GM18873 (cell line): ENCODE data around the gene SAYSD1.

ENCODE experiments used
- ATAC-seq: cut with Tn5 transposase; IDR thresholded peaks from one replicate; pipeline ENCODE4 v1.9.1; 2021; ENCODE audit warnings: mild to moderate bottlenecking, moderate library complexity, moderate number of reproducible peaks; ENCODE audit not compliant: unreplicated experiment, low FRiP score

SAYSD1 gene

GRCh38 chr6:39080246-39080875, 34.6 kb downstream of the SAYSD1 start:
- ATAC-seq, result no peak

DNA sequence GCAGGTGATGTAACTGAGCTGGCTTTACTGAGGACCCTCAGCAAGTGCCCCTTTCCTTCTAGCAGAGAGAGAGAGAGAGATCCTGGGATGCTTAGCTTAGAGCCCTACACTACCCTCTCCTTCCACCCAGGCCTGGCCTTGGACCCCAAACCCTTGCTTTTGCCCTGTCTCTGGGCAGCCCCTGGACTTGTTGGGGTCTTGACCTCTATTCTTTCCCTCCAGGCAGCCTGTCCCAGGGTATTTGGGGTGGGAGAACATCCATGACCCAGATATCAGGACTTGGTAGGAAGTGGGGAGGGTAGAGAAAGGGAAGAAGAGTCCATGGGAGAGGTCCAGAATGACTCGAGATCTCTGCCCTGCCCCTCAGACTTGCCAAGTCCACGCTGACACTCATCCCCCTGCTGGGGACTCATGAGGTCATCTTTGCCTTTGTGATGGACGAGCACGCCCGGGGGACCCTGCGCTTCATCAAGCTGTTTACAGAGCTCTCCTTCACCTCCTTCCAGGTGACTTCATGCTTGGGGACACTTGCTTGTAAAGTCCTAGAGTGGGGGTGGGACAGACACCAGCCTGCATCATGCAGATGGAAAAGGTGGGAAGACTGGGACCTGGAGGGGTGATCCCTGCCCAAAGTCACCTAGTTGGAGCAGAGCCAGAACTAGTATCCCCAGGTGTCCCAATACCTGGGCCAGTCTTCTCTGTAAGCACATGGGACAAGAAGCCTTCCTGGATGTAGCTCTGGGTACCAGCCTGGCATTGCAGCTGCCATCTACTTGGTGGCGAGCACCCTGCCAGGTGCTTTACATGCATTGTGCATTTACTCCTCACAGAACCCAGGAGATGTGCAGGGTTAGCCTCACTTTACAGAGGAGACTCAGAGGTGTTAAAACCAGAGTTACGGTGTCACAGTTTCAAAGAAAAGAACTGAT, 35.5 kb downstream of the SAYSD1 start:
- no peak for ATAC-seq

- ATAC-seq, result no peak
These were observed 36.3 kb downstream of the SAYSD1 start for GRCh38 chr6:39078695-39079094.

DNA sequence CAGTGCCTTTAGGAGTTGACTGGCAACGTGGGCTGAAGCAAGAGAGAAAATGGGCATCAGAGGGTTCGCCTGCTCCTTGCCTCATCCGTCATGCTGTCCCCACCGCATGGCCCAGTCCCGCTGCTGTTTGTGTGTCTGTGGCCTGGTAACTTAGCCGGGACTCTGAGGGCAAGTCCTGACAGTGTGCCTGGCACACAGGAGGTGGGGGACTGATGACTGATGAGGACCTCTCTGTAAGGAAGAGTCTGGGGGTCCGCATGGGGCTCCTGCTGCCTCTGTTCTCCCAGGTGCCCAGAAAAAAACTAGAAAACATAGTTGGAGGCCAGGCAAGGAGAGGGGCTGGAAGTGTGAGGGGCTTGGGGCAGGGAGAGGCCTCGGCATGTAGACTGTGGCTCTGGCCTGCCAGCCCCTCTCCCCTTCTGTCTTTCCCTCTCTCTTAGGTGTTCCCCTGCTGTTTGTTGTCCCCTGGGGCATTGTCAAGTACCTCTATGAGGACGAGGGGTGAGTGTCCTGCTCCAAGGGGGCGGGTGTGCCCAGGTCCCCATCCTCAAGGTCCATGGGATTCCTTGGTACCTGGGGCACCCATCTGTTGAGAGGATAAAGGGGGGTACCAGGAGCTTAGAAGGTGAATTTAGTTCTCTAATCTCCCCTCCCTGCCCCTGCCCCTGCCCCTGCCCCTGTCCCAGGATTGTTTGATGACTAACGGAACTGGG, 36.9 kb downstream of the SAYSD1 start:
- no peak for ATAC-seq

DNA sequence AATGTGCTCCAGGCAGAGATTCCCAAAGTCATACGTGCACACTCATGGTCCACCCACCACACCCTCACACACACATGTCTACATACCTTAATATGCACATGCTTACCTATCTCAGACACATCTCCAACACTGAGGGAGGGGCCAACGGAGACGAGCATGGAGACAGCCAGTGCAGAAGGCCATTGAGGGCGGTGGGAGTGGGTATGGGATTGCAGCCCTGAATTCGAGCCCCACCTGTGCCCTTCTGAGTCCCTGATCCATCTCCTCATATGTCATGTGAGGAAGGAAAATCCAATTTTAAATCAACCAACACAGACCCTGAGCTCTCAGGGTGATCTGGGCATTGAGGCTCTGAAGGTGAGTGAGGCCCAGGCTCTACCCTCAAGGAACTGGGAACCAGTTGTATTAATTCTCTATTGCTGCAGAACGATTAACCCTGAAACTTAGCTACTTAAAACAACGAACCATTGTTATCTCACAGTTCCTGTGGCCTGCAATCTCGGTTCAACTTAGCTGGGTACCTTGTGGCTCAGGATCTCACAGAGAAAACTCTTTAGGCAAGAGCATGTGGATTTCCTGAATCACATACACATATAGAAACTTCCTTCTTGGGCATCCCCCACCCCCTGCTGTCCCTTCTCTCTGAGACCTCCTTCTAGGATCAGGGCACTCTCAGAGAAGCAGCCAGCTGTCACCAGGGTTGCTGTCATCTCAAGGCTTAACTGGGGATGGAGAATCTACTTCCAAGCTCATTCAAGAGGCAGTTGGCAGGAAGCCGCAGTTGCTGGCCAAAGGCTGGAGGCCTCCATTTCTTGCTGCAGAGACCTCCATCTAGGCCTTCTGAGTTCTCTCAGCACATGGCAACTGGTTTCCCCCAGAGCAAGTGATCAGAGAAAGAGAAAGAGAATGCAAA, 38.1 kb downstream of the SAYSD1 start:
- ATAC-seq, result no peak

- no peak for ATAC-seq
These were observed 39.0 kb downstream of the SAYSD1 start for GRCh38 chr6:39075807-39076622.

GRCh38 chr6:39075010-39075686, 39.8 kb downstream of the SAYSD1 start:
- no peak for ATAC-seq

DNA sequence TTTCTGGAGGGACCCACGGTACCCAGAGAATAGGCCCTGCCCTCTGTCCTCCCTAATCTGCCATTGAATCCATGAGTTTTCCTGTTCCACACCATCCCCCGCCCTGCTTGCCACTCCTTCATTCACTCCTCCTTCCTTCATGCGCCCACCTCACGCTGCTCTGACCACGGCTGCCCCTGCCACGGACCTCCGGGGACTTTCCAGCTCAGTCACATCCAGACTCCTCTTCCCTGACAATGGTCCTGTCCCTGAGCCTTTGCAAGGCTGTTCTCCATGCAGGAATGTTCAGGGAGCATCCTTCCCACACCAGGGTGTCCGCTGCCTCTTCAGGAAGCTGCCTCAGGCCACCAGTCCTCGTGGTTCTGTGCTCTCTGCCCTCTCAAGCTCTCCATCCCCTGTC, 40.5 kb downstream of the SAYSD1 start:
- no peak for ATAC-seq

DNA sequence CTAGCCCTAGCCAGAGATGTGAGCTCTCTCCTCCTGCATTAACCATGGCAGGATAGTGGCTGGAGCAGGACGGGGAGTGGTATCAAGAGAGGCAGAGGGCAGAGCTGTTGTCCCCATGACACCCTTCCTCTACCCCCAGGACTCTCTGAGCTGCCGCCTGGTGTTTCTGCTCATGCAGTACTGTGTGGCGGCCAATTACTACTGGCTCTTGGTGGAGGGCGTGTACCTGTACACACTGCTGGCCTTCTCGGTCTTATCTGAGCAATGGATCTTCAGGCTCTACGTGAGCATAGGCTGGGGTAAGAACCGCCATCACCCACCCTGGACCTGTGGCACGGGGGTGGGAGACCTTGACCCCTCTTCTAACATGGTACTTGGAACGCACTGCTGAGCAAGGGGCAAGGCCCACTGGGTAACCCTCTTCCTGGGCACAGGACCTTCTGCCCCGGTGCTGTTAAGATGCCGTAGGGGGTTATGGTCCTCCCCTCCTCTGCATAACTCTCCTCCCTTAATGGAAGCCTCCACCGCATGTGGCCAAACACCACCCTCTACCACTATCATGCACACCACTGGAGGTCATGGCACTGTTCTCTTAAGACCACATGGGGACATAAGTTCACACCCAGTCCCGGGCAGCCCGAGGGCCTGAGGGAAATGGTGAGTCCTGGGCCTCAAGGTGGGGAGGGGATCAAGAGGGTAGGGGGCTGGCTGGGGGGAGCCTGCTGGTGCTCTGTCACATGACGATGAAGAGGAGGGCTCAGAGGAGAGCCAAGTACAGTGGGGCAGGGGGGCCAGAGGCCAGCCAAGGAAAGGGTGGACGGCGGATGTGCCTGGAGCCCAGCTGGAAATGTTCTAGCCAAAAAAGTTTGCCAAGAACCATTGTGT, 41.3 kb downstream of the SAYSD1 start:
- no peak for ATAC-seq

- no peak for ATAC-seq
These were observed 42.2 kb downstream of the SAYSD1 start for GRCh38 chr6:39072830-39073229.

DNA sequence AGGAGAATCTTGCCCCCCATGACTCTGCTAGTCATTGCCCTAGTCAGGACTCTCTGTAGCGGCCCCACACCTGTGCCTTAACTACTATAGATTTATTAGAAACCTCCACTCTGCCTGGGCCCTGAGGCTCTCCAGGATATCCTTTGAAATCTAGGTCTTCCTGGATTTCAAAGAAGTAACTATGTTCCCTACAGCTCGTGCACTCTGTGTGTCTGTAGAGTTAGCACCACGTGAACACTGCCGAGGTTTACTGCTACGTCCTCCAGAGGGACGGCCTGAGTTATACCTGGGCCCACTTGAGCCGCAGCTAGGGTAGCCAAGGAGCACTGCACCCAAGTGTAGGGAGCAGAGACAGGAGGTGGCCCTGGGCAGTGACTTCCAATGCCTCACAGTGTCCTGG, 46.6 kb downstream of the SAYSD1 start:
- no peak for ATAC-seq

- no peak for ATAC-seq
These were observed 49.4 kb downstream of the SAYSD1 start for GRCh38 chr6:39065561-39065960.

DNA sequence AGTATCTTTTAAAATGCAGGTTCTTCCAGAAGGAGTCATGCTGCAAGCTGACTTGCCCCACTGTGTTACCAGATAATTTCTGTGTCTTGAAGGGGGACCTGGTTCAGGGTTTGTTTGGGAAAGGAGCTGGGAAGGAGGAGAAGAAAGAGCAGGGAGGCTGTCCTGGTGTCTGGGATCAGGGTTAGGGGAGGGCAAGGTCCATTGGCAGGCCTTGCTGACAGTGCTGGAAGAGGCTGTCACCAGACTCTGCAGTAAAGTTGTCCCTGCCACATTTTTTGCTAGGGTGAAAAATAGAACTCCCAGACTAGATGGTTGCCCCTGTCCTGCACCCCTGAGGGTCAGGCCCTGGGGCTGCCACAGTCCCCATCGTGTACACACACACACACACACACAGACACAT, 51.5 kb downstream of the SAYSD1 start:
- no peak for ATAC-seq

DNA sequence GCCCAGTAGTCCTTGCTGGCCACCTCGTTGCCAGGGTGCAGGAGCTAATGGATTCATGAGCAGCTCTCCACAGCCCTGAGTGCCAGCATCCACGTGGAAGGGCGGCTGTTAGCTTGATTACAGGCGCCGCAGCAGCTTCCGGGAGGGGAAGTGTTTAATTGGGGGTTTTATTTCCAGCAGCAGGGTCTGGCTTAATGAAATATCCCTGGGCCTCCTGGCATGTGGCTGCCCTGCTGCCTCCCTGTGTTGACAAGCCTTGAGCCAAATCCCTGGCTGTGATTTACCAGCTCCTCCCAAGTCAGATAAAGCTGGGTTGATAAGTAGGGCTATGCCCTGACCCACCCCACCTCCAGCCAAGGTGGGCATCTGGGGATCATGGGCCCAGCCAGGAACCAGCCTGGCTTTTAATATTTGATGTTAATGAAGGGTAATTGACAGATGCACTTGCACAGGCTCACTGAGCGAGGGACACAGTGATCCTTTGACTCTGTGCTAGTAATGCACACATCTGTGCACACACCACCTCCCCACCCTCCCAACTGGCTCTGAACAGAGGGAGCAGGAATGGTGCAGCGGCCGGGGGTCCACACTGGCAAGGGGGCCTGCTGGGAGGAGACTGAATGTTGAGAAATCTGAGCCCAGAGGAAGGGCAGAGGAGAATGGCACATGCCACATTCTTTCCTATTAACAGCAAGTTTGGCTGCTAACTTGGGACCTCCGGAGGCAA, 52.8 kb downstream of the SAYSD1 start:
- ATAC-seq, result no peak

- no peak for ATAC-seq
These were observed 53.4 kb downstream of the SAYSD1 start for GRCh38 chr6:39061588-39061987.

DNA sequence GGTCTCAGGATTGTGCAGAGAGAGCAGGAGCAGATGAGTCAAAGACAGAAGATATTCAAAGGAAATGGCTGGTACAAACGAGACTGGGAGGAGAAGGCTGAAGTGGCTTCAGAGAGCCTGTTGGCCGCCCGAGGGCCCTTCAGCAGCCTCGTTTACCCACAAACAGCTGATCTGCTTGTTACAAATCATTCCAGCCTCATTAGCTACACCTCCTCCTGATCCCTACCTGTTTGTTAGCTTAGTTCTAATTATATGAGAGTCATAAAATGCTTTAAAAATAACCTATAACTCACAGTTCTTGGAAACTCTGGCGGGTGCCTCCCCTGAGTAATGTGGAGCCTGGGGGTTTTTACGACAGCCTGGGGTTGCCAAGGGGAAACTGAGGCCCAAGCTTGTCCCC, 53.8 kb downstream of the SAYSD1 start:
- ATAC-seq, result no peak

DNA sequence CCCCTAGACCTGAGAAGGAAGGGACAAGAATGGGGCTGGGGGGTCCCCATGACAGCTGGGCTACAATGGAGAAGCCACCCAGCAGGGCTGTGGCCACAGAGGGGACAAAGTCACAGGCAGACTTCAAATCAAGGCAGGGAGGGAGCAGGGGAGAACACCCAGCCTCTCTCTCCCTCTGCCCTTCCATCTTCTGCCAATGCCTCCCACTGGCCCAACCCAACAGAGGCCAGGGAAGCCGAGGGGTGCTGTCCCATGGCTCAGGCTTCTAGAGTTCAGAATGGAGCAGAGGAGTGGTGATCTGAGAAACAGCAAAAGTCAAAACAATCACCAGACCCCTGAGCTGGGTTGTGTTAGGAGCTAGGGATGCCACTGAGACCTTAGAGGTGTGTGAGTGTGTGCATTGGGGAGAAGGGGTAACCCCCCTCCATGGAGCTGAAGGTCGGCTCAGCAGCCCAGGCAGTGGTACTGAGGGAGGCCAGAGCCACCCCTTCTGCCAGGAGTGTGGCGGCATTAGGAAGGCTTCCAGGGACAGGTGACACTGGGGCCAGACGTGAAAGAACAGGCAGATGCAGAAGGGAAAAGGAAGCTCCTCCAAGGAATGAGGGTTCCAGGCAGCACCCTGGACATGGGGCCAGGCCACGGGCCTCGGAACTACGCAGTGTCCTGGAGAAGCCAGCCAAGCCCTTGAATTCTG, 54.4 kb downstream of the SAYSD1 start:
- no peak for ATAC-seq
